ENCODE results near the gene CHRM5. TPM values are rescaled to one million over a fixed set of nuclear protein-coding genes. Genes with fewer than 3 reads are reported as not detected.

Gene CHRM5
- total and polyA plus RNA-seq, 9 of the 15 experiments (the other 6 are each of a cell fraction or from before 2014, with no cell fraction given), result not detected

DNA sequence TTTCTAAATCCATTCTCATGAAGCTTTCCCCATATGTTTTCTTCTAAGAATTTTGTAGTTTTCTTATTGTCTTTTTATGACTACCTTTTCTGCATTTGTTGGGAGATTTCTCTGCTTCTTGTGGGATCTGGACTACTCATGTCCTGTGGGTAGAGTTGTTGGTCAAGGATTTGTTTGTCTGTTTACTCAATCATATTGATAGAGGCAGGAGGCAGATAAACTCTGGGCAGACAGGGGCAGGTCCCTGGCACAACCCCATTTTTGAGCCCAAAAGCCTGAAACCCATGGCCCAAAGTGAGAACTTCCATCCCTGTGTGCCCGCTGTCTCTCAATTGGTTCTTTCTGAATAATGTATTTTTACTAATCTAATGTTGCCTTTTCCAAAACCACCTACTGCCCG is 145.9 kb downstream of the CHRM5 start (continued):
- TF ChIP-seq DLX4 (CRISPR knock-in tag; IDR thresholded peaks at IDR 0.05), result no peak
- TF ChIP-seq, protein P1, sequence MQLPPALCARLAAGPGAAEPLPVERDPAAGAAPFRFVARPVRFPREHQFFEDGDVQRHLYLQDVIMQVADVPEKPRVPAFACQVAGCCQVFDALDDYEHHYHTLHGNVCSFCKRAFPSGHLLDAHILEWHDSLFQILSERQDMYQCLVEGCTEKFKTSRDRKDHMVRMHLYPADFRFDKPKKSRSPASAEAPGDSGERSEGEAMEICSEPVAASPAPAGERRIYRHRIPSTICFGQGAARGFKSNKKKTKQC (CRISPR knock-in tag; IDR thresholded peaks at IDR 0.05), result no peak
- TF ChIP-seq, protein P2, sequence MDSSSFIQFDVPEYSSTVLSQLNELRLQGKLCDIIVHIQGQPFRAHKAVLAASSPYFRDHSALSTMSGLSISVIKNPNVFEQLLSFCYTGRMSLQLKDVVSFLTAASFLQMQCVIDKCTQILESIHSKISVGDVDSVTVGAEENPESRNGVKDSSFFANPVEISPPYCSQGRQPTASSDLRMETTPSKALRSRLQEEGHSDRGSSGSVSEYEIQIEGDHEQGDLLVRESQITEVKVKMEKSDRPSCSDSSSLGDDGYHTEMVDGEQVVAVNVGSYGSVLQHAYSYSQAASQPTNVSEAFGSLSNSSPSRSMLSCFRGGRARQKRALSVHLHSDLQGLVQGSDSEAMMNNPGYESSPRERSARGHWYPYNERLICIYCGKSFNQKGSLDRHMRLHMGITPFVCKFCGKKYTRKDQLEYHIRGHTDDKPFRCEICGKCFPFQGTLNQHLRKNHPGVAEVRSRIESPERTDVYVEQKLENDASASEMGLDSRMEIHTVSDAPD (CRISPR knock-in tag; IDR thresholded peaks at IDR 0.05), result no peak
- TF ChIP-seq, protein P3, sequence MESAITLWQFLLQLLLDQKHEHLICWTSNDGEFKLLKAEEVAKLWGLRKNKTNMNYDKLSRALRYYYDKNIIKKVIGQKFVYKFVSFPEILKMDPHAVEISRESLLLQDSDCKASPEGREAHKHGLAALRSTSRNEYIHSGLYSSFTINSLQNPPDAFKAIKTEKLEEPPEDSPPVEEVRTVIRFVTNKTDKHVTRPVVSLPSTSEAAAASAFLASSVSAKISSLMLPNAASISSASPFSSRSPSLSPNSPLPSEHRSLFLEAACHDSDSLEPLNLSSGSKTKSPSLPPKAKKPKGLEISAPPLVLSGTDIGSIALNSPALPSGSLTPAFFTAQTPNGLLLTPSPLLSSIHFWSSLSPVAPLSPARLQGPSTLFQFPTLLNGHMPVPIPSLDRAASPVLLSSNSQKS (CRISPR knock-in tag; IDR thresholded peaks at IDR 0.05), result no peak
- TF ChIP-seq PCBP1 (IDR thresholded peaks at IDR 0.05; ENCODE audit: low read depth, low read length, poor library complexity, severe bottlenecking), result no peak
- TF ChIP-seq, protein P4, sequence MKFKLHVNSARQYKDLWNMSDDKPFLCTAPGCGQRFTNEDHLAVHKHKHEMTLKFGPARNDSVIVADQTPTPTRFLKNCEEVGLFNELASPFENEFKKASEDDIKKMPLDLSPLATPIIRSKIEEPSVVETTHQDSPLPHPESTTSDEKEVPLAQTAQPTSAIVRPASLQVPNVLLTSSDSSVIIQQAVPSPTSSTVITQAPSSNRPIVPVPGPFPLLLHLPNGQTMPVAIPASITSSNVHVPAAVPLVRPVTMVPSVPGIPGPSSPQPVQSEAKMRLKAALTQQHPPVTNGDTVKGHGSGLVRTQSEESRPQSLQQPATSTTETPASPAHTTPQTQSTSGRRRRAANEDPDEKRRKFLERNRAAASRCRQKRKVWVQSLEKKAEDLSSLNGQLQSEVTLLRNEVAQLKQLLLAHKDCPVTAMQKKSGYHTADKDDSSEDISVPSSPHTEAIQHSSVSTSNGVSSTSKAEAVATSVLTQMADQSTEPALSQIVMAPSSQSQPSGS (CRISPR knock-in tag; IDR thresholded peaks at IDR 0.05), result no peak
- no peak for TF ChIP-seq TAF9B (IDR thresholded peaks at IDR 0.05; ENCODE audit: partially characterized antibody)
- no peak for TF ChIP-seq RBM34 (IDR thresholded peaks at IDR 0.05; ENCODE audit: borderline replicate concordance, insufficient read depth, low read length)
- no peak for TF ChIP-seq ZNF583 (CRISPR knock-in tag; IDR thresholded peaks at IDR 0.05)

Data from K562 (cell line).